Natural killer cell (primary cell): ENCODE measurements around the gene PAMR1. TPM values are rescaled to one million over a fixed set of nuclear protein-coding genes. Genes with fewer than 3 reads are reported as not detected.

ENCODE experiments used
- ATAC-seq, 3 donors: fragments of 150-1000 bp in 2 of 3; fragments of 200-7000 bp in 1 of 3; cut with Tn5 transposase; 1 replicate in 1 of 3; 2 replicates in 2 of 3; pipeline ENCODE4 v1.10.0; 2021; ENCODE audit warnings: mild to moderate bottlenecking in 2 of 3, moderate library complexity in 2 of 3
- DNase-seq, 2 donors: peaks; one replicate each; pipeline versions ENCODE4 v3.0.0 to v3.0.0-alpha.2; 2013 to 2021; ENCODE audit warnings: mixed read lengths in 1 of 2
- H3K27ac ChIP-seq: one replicate; pipeline ENCODE4 v1.5.1; 2013; ENCODE audit warnings: mild to moderate bottlenecking, low read length
- H3K27me3 ChIP-seq: one replicate; pipeline ENCODE4 v1.6.1; 2013; ENCODE audit warnings: low read length; ENCODE audit not compliant: control insufficient read depth, insufficient read depth
- H3K36me3 ChIP-seq: one replicate; pipeline ENCODE4 v1.6.1; 2013; ENCODE audit warnings: low read length; ENCODE audit not compliant: control insufficient read depth, insufficient read depth
- H3K4me1 ChIP-seq: one replicate; pipeline ENCODE4 v1.6.1; 2013; ENCODE audit warnings: low read length; ENCODE audit not compliant: control insufficient read depth, insufficient read depth
- H3K4me3 ChIP-seq: one replicate; pipeline ENCODE4 v1.5.1; 2013; ENCODE audit warnings: low read length
- H3K9me3 ChIP-seq: one replicate; pipeline ENCODE4 v1.6.1; 2013; ENCODE audit warnings: low read length; ENCODE audit not compliant: control insufficient read depth, insufficient read depth
- H3K27ac Mint-ChIP-seq, 2 donors: one replicate each; pipeline ENCODE4 v1.8.0; 2022; ENCODE audit warnings: mild to moderate bottlenecking in 2 of 2, mixed read lengths in 2 of 2, moderate library complexity in 1 of 2
- H3K27me3 Mint-ChIP-seq, 2 donors: one replicate each; pipeline ENCODE4 v1.8.0; 2022; ENCODE audit warnings: low read depth in 2 of 2, mixed read lengths in 2 of 2
- H3K36me3 Mint-ChIP-seq: one replicate; pipeline ENCODE4 v1.8.0; 2022; ENCODE audit warnings: mixed read lengths
- H3K4me1 Mint-ChIP-seq, 2 donors: one replicate each; pipeline ENCODE4 v1.8.0; 2022; ENCODE audit warnings: mixed read lengths in 2 of 2
- H3K4me3 Mint-ChIP-seq: one replicate; pipeline ENCODE4 v1.8.0; 2022; ENCODE audit warnings: mild to moderate bottlenecking, moderate library complexity, mixed read lengths
- H3K9me3 Mint-ChIP-seq, 2 donors: one replicate each; pipeline ENCODE4 v1.8.0; 2022; ENCODE audit warnings: mixed read lengths in 2 of 2
- WGBS: methylation state at CpG from one replicate; pipeline ENCODE4 v1.1.7; 2013; ENCODE audit warnings: missing lambda C conversion rate; ENCODE audit not compliant: insufficient coverage; 5-methylcytosine and 5-hydroxymethylcytosine counted together
- intact Hi-C: fragments of 100-400 bp; cut with micrococcal nuclease; formaldehyde crosslinking; loops from one replicate; pipeline ENCODE4 v1.14.2; 2022
- total RNA-seq, 4 donors: library from RNA; stranded (reverse); fragments of 120-200 nt in 1 of 4; gene quantifications; one replicate each; pipeline versions ENCODE4 v1.2.3 to v1.2.4, GENCODE V29; 2013 to 2022
- TF ChIP-seq, protein P1 (sequence below): fragments of 200-600 bp; IDR thresholded peaks from one replicate; pipeline ENCODE4 v1.8.0; 2022; ENCODE audit warnings: antibody characterized with exemption

The PAMR1 gene
- total RNA-seq, 3 donors from 2014 or later (not counting 1 experiment from before 2014, with no cell fraction given): not detected

- no peak overlapping the region for H3K27ac ChIP-seq
- TF ChIP-seq, protein P1, sequence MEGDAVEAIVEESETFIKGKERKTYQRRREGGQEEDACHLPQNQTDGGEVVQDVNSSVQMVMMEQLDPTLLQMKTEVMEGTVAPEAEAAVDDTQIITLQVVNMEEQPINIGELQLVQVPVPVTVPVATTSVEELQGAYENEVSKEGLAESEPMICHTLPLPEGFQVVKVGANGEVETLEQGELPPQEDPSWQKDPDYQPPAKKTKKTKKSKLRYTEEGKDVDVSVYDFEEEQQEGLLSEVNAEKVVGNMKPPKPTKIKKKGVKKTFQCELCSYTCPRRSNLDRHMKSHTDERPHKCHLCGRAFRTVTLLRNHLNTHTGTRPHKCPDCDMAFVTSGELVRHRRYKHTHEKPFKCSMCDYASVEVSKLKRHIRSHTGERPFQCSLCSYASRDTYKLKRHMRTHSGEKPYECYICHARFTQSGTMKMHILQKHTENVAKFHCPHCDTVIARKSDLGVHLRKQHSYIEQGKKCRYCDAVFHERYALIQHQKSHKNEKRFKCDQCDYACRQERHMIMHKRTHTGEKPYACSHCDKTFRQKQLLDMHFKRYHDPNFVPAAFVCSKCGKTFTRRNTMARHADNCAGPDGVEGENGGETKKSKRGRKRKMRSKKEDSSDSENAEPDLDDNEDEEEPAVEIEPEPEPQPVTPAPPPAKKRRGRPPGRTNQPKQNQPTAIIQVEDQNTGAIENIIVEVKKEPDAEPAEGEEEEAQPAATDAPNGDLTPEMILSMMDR: no peak
- 92% methylated on average over 7 of the region's 9 CpGs for WGBS
- H3K9me3 ChIP-seq: no peaks in the 10 kb centered on the region
- H3K27me3 ChIP-seq: peaks cover 4% of the 10 kb centered on the region
- no peak overlapping the region for H3K4me3 ChIP-seq
- no peaks in the 10 kb centered on the region for H3K4me1 ChIP-seq
- no peak for DNase-seq
- no peak overlapping the region for H3K4me3 Mint-ChIP-seq
- ATAC-seq: no peak
- no peak overlapping the region for H3K27ac Mint-ChIP-seq
- H3K36me3 Mint-ChIP-seq: no peaks in the 10 kb centered on the region
- H3K9me3 Mint-ChIP-seq: no peaks in the 10 kb centered on the region
- H3K36me3 ChIP-seq: no peaks in the 10 kb centered on the region
- peaks cover 7 to 20% of the 10 kb centered on the region in 2 donors for H3K27me3 Mint-ChIP-seq
- intact Hi-C loops: no loop called here
- no peaks in the 10 kb centered on the region for H3K4me1 Mint-ChIP-seq
Measured at GRCh38 chr11:35402751-35403660, 122.4 kb downstream of the PAMR1 start.

GRCh38 chr11:35398881-35399280 is 126.5 kb downstream of the PAMR1 start:
- peaks cover 13 to 28% of the 10 kb centered on the region in 2 donors for H3K27me3 Mint-ChIP-seq

DNA sequence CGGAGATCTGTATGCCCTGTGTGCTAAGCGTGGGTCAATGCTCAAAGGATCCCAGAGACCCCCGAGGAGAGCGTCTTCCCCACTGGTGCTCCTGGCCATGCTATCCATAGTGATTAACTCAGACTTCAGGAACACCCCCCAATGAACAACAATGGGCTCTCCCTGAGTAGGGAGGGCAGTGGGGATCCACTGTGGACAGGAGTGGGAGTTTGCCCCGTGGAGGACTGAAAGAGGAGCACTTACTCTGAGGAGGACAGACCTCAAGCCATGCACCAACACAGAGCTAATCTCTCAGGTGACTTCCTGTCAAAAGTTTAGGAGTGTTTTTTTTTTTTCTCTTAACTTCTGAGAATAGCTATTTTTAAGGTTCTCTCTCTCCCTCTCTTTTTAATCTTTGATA is 130.5 kb downstream of the PAMR1 start:
- Mint-ChIP-seq H3K4me3 (no peak overlapping the region), H3K27ac (no peak overlapping the region), H3K36me3 (no peaks in the 10 kb centered on the region), H3K4me1 (peaks cover 5% of the 10 kb centered on the region in 2 donors), H3K27me3 (peaks cover 23 to 32% of the 10 kb centered on the region in 2 donors), H3K9me3 (no peaks in the 10 kb centered on the region)
- peaks cover 2% of the 10 kb centered on the region for H3K27me3 ChIP-seq
- no peak overlapping the region for H3K27ac ChIP-seq
- H3K9me3 ChIP-seq: no peaks in the 10 kb centered on the region
- no peak overlapping the region for H3K4me3 ChIP-seq
- WGBS: 92% methylated on average over 5 of the region's 5 CpGs
- DNase-seq (no peak), ATAC-seq (no peak)
- TF ChIP-seq, protein P1: no peak
- intact Hi-C loops: loop anchor here (5.0 kb wide), 1 partner anchor 158 kb away; no protein-coding TSS in a partner anchor
- H3K4me1 ChIP-seq: no peaks in the 10 kb centered on the region
- H3K36me3 ChIP-seq: no peaks in the 10 kb centered on the region

More at GRCh38 chr11:35398881-35399280, 126.5 kb downstream of the PAMR1 start:
- no peaks in the 10 kb centered on the region for H3K4me1 Mint-ChIP-seq
- Histone ChIP-seq H3K27ac (no peak overlapping the region), H3K4me3 (no peak overlapping the region), H3K9me3 (no peaks in the 10 kb centered on the region), H3K36me3 (no peaks in the 10 kb centered on the region), H3K4me1 (no peaks in the 10 kb centered on the region), H3K27me3 (peaks cover 2% of the 10 kb centered on the region)
- no peaks in the 10 kb centered on the region for H3K9me3 Mint-ChIP-seq
- 68% methylated on average over 1 of the region's 1 CpG for WGBS
- no peak for DNase-seq
- no peak overlapping the region for H3K4me3 Mint-ChIP-seq
- TF ChIP-seq, protein P1: no peak
- intact Hi-C loops: no loop called here
- H3K27ac Mint-ChIP-seq: no peak overlapping the region
- ATAC-seq: no peak
- H3K36me3 Mint-ChIP-seq: no peaks in the 10 kb centered on the region
